Hepatocyte (in vitro differentiated cells): ENCODE results near the gene H6PD.

Source experiments
- EZH2 ChIP-seq: fragments of 200-600 bp; sonication (generic); IDR thresholded peaks from 2 replicates; pipeline ENCODE4 v1.6.1; 2016; ENCODE audit warnings: antibody characterized with exemption, mild to moderate bottlenecking, borderline replicate concordance
- EZH2phosphoT487 ChIP-seq: fragments of 200-600 bp; sonication (generic); IDR thresholded peaks from one replicate; pipeline ENCODE4 v1.6.1; 2018; ENCODE audit warnings: antibody characterized with exemption, mild to moderate bottlenecking, low read depth, moderate library complexity; ENCODE audit not compliant: unreplicated experiment, severe bottlenecking
- TF ChIP-seq, protein P1 (sequence below): fragments of 200-600 bp; sonication (generic); IDR thresholded peaks from 2 replicates; pipeline ENCODE4 v1.5.1; 2016; ENCODE audit warnings: antibody characterized with exemption, mild to moderate bottlenecking; ENCODE audit not compliant: poor library complexity

DNA sequence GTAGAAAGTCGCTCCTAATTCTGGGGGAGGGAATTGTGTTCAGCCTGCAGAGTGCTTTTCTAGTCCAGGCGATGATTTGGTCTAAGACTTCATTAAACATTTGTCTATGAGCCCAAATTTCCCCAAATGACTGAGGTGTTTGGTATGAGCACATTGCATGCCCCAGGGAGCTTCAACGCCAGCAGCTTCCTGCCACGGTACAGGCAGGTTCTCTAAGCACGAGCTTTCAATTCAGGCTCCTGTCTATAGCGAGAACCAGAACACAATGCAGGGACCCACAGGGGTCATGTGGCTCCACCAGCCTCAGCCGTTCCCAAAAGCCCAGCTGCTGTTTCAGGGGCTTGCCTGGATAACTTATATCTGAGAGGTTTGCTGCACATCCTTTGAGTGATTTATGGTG lies 34.1 kb upstream of the H6PD start:
- TF ChIP-seq, protein P1, sequence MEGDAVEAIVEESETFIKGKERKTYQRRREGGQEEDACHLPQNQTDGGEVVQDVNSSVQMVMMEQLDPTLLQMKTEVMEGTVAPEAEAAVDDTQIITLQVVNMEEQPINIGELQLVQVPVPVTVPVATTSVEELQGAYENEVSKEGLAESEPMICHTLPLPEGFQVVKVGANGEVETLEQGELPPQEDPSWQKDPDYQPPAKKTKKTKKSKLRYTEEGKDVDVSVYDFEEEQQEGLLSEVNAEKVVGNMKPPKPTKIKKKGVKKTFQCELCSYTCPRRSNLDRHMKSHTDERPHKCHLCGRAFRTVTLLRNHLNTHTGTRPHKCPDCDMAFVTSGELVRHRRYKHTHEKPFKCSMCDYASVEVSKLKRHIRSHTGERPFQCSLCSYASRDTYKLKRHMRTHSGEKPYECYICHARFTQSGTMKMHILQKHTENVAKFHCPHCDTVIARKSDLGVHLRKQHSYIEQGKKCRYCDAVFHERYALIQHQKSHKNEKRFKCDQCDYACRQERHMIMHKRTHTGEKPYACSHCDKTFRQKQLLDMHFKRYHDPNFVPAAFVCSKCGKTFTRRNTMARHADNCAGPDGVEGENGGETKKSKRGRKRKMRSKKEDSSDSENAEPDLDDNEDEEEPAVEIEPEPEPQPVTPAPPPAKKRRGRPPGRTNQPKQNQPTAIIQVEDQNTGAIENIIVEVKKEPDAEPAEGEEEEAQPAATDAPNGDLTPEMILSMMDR, result no peak
- TF ChIP-seq EZH2, result no peak
- no peak for TF ChIP-seq EZH2phosphoT487
